Keratinocyte (primary cell): ENCODE measurements around the gene RPTN. TPM values are rescaled to one million over a fixed set of nuclear protein-coding genes. Genes with fewer than 3 reads are reported as not detected.
"Not testable (repeated sequence)": the region's sequence is repeated elsewhere in the genome, so short reads cannot be mapped to it uniquely, and the experiment has no call there.

Source experiments
- DNase-seq: peaks from one replicate; pipeline ENCODE4 v3.0.0-alpha.2; 2011; ENCODE audit warnings: low read depth, missing footprints, low spot score
- FAIRE-seq: peaks from 2 replicates; lab custom pipeline; 2011; peaks lifted over from hg19 to GRCh38; lab: Jason Lieb, UNC
- H2AFZ ChIP-seq: 2 replicates; pipeline ENCODE4 v1.6.0; 2012; ENCODE audit warnings: low read length, control low read depth, inconsistent platforms; ENCODE audit not compliant: control insufficient read depth
- H3K27ac ChIP-seq: 2 replicates; pipeline ENCODE4 v1.5.1; 2011; ENCODE audit warnings: low read length; ENCODE audit not compliant: control insufficient read depth, insufficient read depth
- H3K27me3 ChIP-seq: 3 replicates; pipeline ENCODE4 v1.6.0; 2011; ENCODE audit warnings: low read length; ENCODE audit not compliant: control insufficient read depth, insufficient read depth; ENCODE audit errors: extremely low read depth
- H3K36me3 ChIP-seq, 2 experiments: 2 replicates in 1 of 2; 3 replicates in 1 of 2; pipeline ENCODE4 v1.5.1; 2011; ENCODE audit warnings: low read length in 2 of 2, mild to moderate bottlenecking in 1 of 2; ENCODE audit not compliant: control insufficient read depth in 2 of 2, insufficient read depth in 2 of 2; ENCODE audit errors: extremely low read depth in 1 of 2
- H3K4me1 ChIP-seq: 3 replicates; pipeline ENCODE4 v1.5.1; 2011; ENCODE audit warnings: low read length; ENCODE audit not compliant: control insufficient read depth, insufficient read depth; ENCODE audit errors: extremely low read depth
- H3K4me2 ChIP-seq: 3 replicates; pipeline ENCODE4 v1.6.0; 2011; ENCODE audit warnings: low read depth, low read length; ENCODE audit not compliant: control insufficient read depth, insufficient read depth; ENCODE audit errors: extremely low read depth
- H3K4me3 ChIP-seq, 3 experiments: fragments of 200-600 bp in 1 of 3; sonication (generic) in 1 of 3; 2 replicates in 2 of 3; 3 replicates in 1 of 3; pipeline ENCODE4 v1.5.1; 2011 to 2016; ENCODE audit warnings: low read length in 3 of 3, mild to moderate bottlenecking in 3 of 3, control low read depth in 2 of 3, inconsistent platforms in 1 of 3, low read depth in 1 of 3, mixed read lengths in 1 of 3, mixed run types in 1 of 3, moderate library complexity in 1 of 3; ENCODE audit not compliant: control insufficient read depth in 2 of 3, insufficient read depth in 2 of 3; ENCODE audit errors: extremely low read depth in 1 of 3
- H3K79me2 ChIP-seq: 2 replicates; pipeline ENCODE4 v1.6.0; 2012; ENCODE audit warnings: low read length; ENCODE audit not compliant: control insufficient read depth, insufficient read depth
- H3K9ac ChIP-seq: 3 replicates; pipeline ENCODE4 v1.6.0; 2011; ENCODE audit warnings: low read length; ENCODE audit not compliant: control insufficient read depth, insufficient read depth; ENCODE audit errors: extremely low read depth
- H3K9me1 ChIP-seq: 3 replicates; pipeline ENCODE4 v1.6.0; 2011; ENCODE audit warnings: low read length; ENCODE audit not compliant: control insufficient read depth, insufficient read depth; ENCODE audit errors: extremely low read depth
- H3K9me3 ChIP-seq: 2 replicates; pipeline ENCODE4 v1.5.1; 2012; ENCODE audit warnings: low read depth, low read length; ENCODE audit not compliant: control insufficient read depth
- H4K20me1 ChIP-seq: 3 replicates; pipeline ENCODE4 v1.6.0; 2011; ENCODE audit warnings: low read length; ENCODE audit not compliant: control insufficient read depth, insufficient read depth; ENCODE audit errors: extremely low read depth
- EZH2 ChIP-seq: IDR thresholded peaks from one replicate; pipeline ENCODE4 v1.6.1; 2012; ENCODE audit warnings: inconsistent platforms, mild to moderate bottlenecking, low read length, moderate library complexity
- dilution Hi-C: fragments of 300-500 bp; cut with MboI; formaldehyde crosslinking; loops from one replicate; pipeline ENCODE4 v1.7.0; 2020; ENCODE audit warnings: low sequenced_read_pairs; ENCODE audit not compliant: extremely low pct_ligation_motif_present
- polyA plus RNA-seq, 5 experiments: library from polyadenylated mRNA; depleted of rRNA in 3 of 5; stranded (reverse) in 3 of 5; stranded (forward) in 1 of 5; unstranded in 1 of 5; fragments of >200 nt; gene quantifications; 1 replicate in 1 of 5; 2 replicates in 3 of 5; 3 replicates in 1 of 5; pipeline versions ENCODE4 v1.2.1 to v1.2.3, GENCODE V29; 2011 to 2012; ENCODE audit warnings: missing spikeins in 2 of 5, low read depth in 1 of 5, low replicate concordance in 1 of 5
- TF ChIP-seq, protein P1 (sequence below), 3 experiments: IDR thresholded peaks in 1 of 3; conservative IDR thresholded peaks in 1 of 3; optimal IDR thresholded peaks in 1 of 3; 2 replicates in 2 of 3; 3 replicates in 1 of 3; pipeline versions ENCODE3 to v1.5.1; 2011; ENCODE audit warnings: low read length in 3 of 3, mild to moderate bottlenecking in 3 of 3, moderate library complexity in 2 of 3, control low read depth in 1 of 3, inconsistent platforms in 1 of 3; ENCODE audit not compliant: insufficient read depth in 2 of 3; ENCODE audit errors: extremely low read depth in 1 of 3

Gene RPTN
- polyA plus RNA-seq, 1 donor (not counting 4 experiments of a cell fraction or from before 2014, with no cell fraction given) = 0.64 TPM

GRCh38 chr1:152145769-152146168 is 13.3 kb downstream of the RPTN start:
- no peaks in the 10 kb centered on the region for H4K20me1 ChIP-seq
- dilution Hi-C loops = no loop called here

DNA sequence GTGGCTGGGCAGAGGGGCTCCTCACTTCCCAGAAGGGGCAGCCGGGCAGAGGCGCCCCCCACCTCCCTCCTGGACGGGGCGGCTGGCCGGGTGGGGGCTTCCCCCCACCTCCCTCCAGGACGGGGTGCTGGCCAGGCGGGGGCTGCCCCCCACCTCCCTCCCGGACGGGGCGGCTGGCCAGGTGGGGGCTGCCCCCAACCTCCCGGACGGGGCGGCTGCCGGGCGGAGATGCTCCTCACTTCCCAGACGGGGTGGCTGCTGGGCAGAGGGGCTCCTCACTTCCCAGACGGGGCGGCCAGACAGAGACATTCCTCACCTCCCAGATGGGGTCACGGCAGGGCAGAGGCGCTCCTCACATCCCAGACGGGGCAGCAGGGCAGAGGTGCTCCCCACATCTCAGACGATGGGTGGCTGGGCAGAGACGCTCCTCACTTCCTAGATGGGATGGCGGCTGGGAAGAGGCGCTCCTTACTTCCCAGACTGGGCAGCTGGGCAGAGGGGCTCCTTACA is 14.3 kb downstream of the RPTN start:
- FAIRE-seq, H3K4me2 ChIP-seq, H3K27ac ChIP-seq, H3K27me3 ChIP-seq, DNase-seq, H3K9ac ChIP-seq, H3K9me3 ChIP-seq, H3K4me1 ChIP-seq, H4K20me1 ChIP-seq, H3K4me3 ChIP-seq, H3K36me3 ChIP-seq, H3K9me1 ChIP-seq, dilution Hi-C loops, H3K79me2 ChIP-seq, H2AFZ ChIP-seq: not testable (repeated sequence)

More at GRCh38 chr1:152145769-152146168, 13.3 kb downstream of the RPTN start:
- H2AFZ ChIP-seq = no peak overlapping the region
- no peak for FAIRE-seq
- peaks cover 5% of the 10 kb centered on the region for H3K4me1 ChIP-seq
- H3K36me3 ChIP-seq = no peaks in the 10 kb centered on the region
- H3K4me2 ChIP-seq = no peak overlapping the region
- no peak overlapping the region for H3K27ac ChIP-seq
- H3K9me1 ChIP-seq = no peaks in the 10 kb centered on the region
- no peak for TF ChIP-seq EZH2
- TF ChIP-seq, protein P1, sequence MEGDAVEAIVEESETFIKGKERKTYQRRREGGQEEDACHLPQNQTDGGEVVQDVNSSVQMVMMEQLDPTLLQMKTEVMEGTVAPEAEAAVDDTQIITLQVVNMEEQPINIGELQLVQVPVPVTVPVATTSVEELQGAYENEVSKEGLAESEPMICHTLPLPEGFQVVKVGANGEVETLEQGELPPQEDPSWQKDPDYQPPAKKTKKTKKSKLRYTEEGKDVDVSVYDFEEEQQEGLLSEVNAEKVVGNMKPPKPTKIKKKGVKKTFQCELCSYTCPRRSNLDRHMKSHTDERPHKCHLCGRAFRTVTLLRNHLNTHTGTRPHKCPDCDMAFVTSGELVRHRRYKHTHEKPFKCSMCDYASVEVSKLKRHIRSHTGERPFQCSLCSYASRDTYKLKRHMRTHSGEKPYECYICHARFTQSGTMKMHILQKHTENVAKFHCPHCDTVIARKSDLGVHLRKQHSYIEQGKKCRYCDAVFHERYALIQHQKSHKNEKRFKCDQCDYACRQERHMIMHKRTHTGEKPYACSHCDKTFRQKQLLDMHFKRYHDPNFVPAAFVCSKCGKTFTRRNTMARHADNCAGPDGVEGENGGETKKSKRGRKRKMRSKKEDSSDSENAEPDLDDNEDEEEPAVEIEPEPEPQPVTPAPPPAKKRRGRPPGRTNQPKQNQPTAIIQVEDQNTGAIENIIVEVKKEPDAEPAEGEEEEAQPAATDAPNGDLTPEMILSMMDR (optimal IDR thresholded peaks at IDR 0.05 in 1 of 3, IDR thresholded peaks at IDR 0.05 in 1 of 3, conservative IDR thresholded peaks at IDR 0.05 in 1 of 3; ENCODE audit: extremely low read depth in 1 of 3, insufficient read depth in 2 of 3, low read length in 3 of 3) = no peak
- peaks cover 8% of the 10 kb centered on the region for H3K9me3 ChIP-seq
- H3K27me3 ChIP-seq = no peaks in the 10 kb centered on the region
- H3K9ac ChIP-seq = no peak overlapping the region
- no peaks in the 10 kb centered on the region for H3K79me2 ChIP-seq
- no peak overlapping the region for H3K4me3 ChIP-seq
- DNase-seq = no peak
